K562 (cell line): ENCODE data around the gene HOATZ. TPM values are rescaled to one million over a fixed set of nuclear protein-coding genes. Genes with fewer than 3 reads are reported as not detected.

Experiments
- ATAC-seq: fragments of 200-7000 bp; cut with Tn5 transposase; 3 replicates; pipeline ENCODE4 v1.9.1; 2020; ENCODE audit warnings: moderate library complexity
- BruUV-seq: library from RNA; stranded (reverse); fragments of 400-500 nt; replicated peaks from 2 replicates; lab custom pipeline; 2021; lab: Mats Ljungman, UMichigan
- CTCF ChIA-PET: fragments of 300-600 bp; formaldehyde crosslinking; extraction: SDS; loops from one replicate; lab custom pipeline; 2021; ENCODE audit warnings: low intra/inter-chr PET ratio; lab: Yijun Ruan, JAX
- POLR2A ChIA-PET: fragments of 300-600, 350-650 bp; sonication (Branson Sonifier 250); formaldehyde crosslinking; extraction: SDS; loops from one replicate; lab custom pipeline; 2021; ENCODE audit warnings: antibody characterized with exemption, inconsistent platforms; lab: Yijun Ruan, JAX
- DNase-seq, 4 experiments: peaks; one replicate each; pipeline versions ENCODE4 v3.0.0 to v3.0.0-alpha.2; 2011 to 2018; ENCODE audit warnings: low spot score in 3 of 4, mixed read lengths in 3 of 4; ENCODE audit errors: extremely low read depth in 1 of 4
- FAIRE-seq: peaks from 2 replicates; lab custom pipeline; 2011; peaks lifted over from hg19 to GRCh38; lab: Jason Lieb, UNC
- H2AFZ ChIP-seq: 2 replicates; pipeline ENCODE4 v1.6.0; 2011; ENCODE audit warnings: low read depth, low read length, control low read depth, inconsistent platforms
- H3K27ac ChIP-seq: fragments of 200-600 bp; 3 replicates; pipeline ENCODE4 v1.8.0; 2011; ENCODE audit warnings: low read depth, mild to moderate bottlenecking, control low read depth, inconsistent platforms, low read length, moderate library complexity, mixed read lengths; ENCODE audit errors: extremely low read depth
- H3K27me3 ChIP-seq, 2 experiments: fragments of 300-600 bp in 1 of 2; 2 replicates in 1 of 2; 3 replicates in 1 of 2; pipeline versions ENCODE4 v1.6.0 to v1.8.0; 2011; ENCODE audit warnings: inconsistent platforms in 2 of 2, low read length in 2 of 2, mild to moderate bottlenecking in 1 of 2, mixed read lengths in 1 of 2, moderate library complexity in 1 of 2; ENCODE audit not compliant: control insufficient read depth in 2 of 2, insufficient read depth in 2 of 2
- H3K36me3 ChIP-seq: fragments of 300-600 bp; 3 replicates; pipeline ENCODE4 v1.8.0; 2011; ENCODE audit warnings: mild to moderate bottlenecking, low read length, inconsistent platforms; ENCODE audit not compliant: control insufficient read depth, insufficient read depth
- H3K4me1 ChIP-seq, 2 experiments: fragments of 200-600 bp in 1 of 2; replicated peaks in 1 of 2; 2 replicates in 1 of 2; 3 replicates in 1 of 2; pipeline versions ENCODE4 v1.5.1 to v1.8.0; 2011; ENCODE audit warnings: inconsistent platforms in 2 of 2, low read length in 2 of 2, mild to moderate bottlenecking in 1 of 2, mixed read lengths in 1 of 2, moderate library complexity in 1 of 2; ENCODE audit not compliant: control insufficient read depth in 2 of 2, insufficient read depth in 2 of 2
- H3K4me2 ChIP-seq: 2 replicates; pipeline ENCODE4 v1.6.1; 2011; ENCODE audit warnings: low read length, control low read depth, inconsistent platforms, mixed read lengths; ENCODE audit not compliant: insufficient read depth
- H3K4me3 ChIP-seq: fragments of 200-600 bp; sonication (generic), shearing (Covaris generic); 2 replicates; pipeline ENCODE4 v1.5.1; 2016; ENCODE audit warnings: control low read depth, inconsistent platforms
- H3K79me2 ChIP-seq: fragments of 200-600 bp; 3 replicates; pipeline ENCODE4 v1.8.0; 2011; ENCODE audit warnings: low read length, inconsistent platforms; ENCODE audit not compliant: control insufficient read depth, insufficient read depth
- H3K9ac ChIP-seq, 2 experiments: 2 replicates each; pipeline versions ENCODE4 v1.6.0 to v1.6.1; 2011; ENCODE audit warnings: low read depth in 2 of 2, low read length in 2 of 2, control low read depth in 1 of 2, inconsistent platforms in 1 of 2, mild to moderate bottlenecking in 1 of 2, mixed read lengths in 1 of 2; ENCODE audit not compliant: insufficient read depth in 1 of 2
- H3K9me1 ChIP-seq: one replicate; pipeline ENCODE4 v1.6.0; 2011; ENCODE audit warnings: inconsistent platforms, mild to moderate bottlenecking, low read length, moderate library complexity; ENCODE audit not compliant: control insufficient read depth, insufficient read depth
- H3K9me3 ChIP-seq: replicated peaks from 2 replicates; pipeline ENCODE4 v1.5.1; 2011; ENCODE audit warnings: low read depth, low read length, inconsistent platforms; ENCODE audit not compliant: control insufficient read depth, insufficient read depth
- H4K20me1 ChIP-seq: replicated peaks from 2 replicates; pipeline ENCODE4 v1.6.1; 2011; ENCODE audit warnings: low read length, inconsistent platforms, mixed read lengths; ENCODE audit not compliant: control insufficient read depth, insufficient read depth
- CBFA2T2 ChIP-seq: fragments of 450-650 bp; conservative IDR thresholded peaks from 2 replicates; pipeline ENCODE4 v1.6.1; 2017; ENCODE audit warnings: mild to moderate bottlenecking
- ERF ChIP-seq: fragments of 450-650 bp; formaldehyde crosslinking; IDR thresholded peaks from 2 replicates; pipeline ENCODE4 v1.4.0; 2020; ENCODE audit warnings: mild to moderate bottlenecking, mixed read lengths
- ETV6 ChIP-seq, 3 experiments: fragments of 150-350 bp in 1 of 3; sonication (generic) in 1 of 3; formaldehyde crosslinking in 1 of 3; IDR thresholded peaks; 2 replicates each; pipeline versions ENCODE4 v1.6.1 to v1.8.0; 2014 to 2022; ENCODE audit warnings: borderline replicate concordance in 2 of 3, low read depth in 2 of 3, antibody characterized with exemption in 1 of 3, low read length in 1 of 3, mild to moderate bottlenecking in 1 of 3, missing genetic modification reagents in 1 of 3
- FOXA3 ChIP-seq, 2 experiments: fragments of 450-650 bp in 1 of 2; sonication (generic) in 1 of 2; formaldehyde crosslinking; IDR thresholded peaks in 1 of 2; conservative IDR thresholded peaks in 1 of 2; 2 replicates each; pipeline versions ENCODE4 v1.4.0 to v1.8.0; 2020 to 2022; ENCODE audit warnings: mild to moderate bottlenecking in 2 of 2, missing genetic modification reagents in 1 of 2
- HNRNPH1 ChIP-seq: fragments of 200-400 bp; formaldehyde crosslinking; optimal IDR thresholded peaks from 2 replicates; pipeline ENCODE3; 2017; ENCODE audit warnings: low read depth, mild to moderate bottlenecking, low read length, moderate library complexity
- IRF1 ChIP-seq: sonication (generic); formaldehyde crosslinking; IDR thresholded peaks from 2 replicates; pipeline ENCODE4 v1.8.0; 2022; ENCODE audit warnings: missing genetic modification reagents, mild to moderate bottlenecking, borderline replicate concordance
- MGA ChIP-seq: fragments of 450-650 bp; IDR thresholded peaks from 2 replicates; pipeline ENCODE4 v1.6.1; 2016; ENCODE audit warnings: mild to moderate bottlenecking, moderate library complexity
- NCOA6 ChIP-seq: fragments of 450-650 bp; IDR thresholded peaks from 2 replicates; pipeline ENCODE4 v1.6.1; 2017; ENCODE audit warnings: mild to moderate bottlenecking
- NRF1 ChIP-seq, 2 experiments: fragments of 450-650 bp; IDR thresholded peaks in 1 of 2; conservative IDR thresholded peaks in 1 of 2; 2 replicates each; pipeline ENCODE4 v1.6.1; 2014; ENCODE audit warnings: mild to moderate bottlenecking in 2 of 2
- POLR2AphosphoS2 ChIP-seq: IDR thresholded peaks from 2 replicates; pipeline ENCODE4 v1.6.1; 2012; ENCODE audit warnings: low read length, improper control_type of control experiment
- ZNF133 ChIP-seq: fragments of 250-450 bp; sonication (Bioruptor Pico); IDR thresholded peaks from 2 replicates; pipeline ENCODE4 v1.4.0; 2020; ENCODE audit warnings: mild to moderate bottlenecking
- WGBS: fragments of 100-300 bp; shearing (Covaris generic); methylation state at CpG from one replicate; pipeline ENCODE4 v1.1.6; 2016; ENCODE audit warnings: low coverage, mixed read lengths; ENCODE audit not compliant: insufficient coverage; ENCODE audit errors: missing lambda C conversion rate; 5-methylcytosine and 5-hydroxymethylcytosine counted together
- in situ Hi-C: fragments of 300-500 bp; cut with MboI; formaldehyde crosslinking; loops from 4 replicates; pipeline ENCODE4 v1.15.0; 2018; ENCODE audit warnings: inconsistent platforms, mixed read lengths
- intact Hi-C: fragments of 100-400 bp; cut with micrococcal nuclease; formaldehyde crosslinking; loops from 2 replicates; pipeline ENCODE4 v1.14.2; 2022
- polyA plus RNA-seq, 8 experiments: library from polyadenylated mRNA; depleted of rRNA in 4 of 8; stranded (reverse) in 5 of 8; unstranded in 3 of 8; fragments of >200 nt; fragmentation: Nextera tagmentation in 2 of 8; fragmentation: Illumina TruSeq in 1 of 8; extraction: Ambion mirVana in 2 of 8; extraction: Trizol in 1 of 8; gene quantifications; 2 replicates each; pipeline versions ENCODE4 v1.2.1 to v1.2.3, GENCODE V29; 2011 to 2014; ENCODE audit warnings: inconsistent platforms in 1 of 8, missing spikeins in 1 of 8
- total RNA-seq, 7 experiments: library from RNA; depleted of rRNA in 6 of 7; stranded (reverse); fragments of >200 nt in 6 of 7; fragmentation: Illumina TruSeq in 2 of 7; extraction: Trizol in 2 of 7; gene quantifications; 2 replicates each; pipeline versions ENCODE4 v1.2.1 to v1.2.3, GENCODE V29; 2011 to 2021; ENCODE audit warnings: low replicate concordance in 1 of 7

Gene HOATZ
- total and polyA plus RNA-seq, 9 of the 15 experiments (the other 6 are each of a cell fraction or from before 2014, with no cell fraction given): not detected

- intact Hi-C loops: no loop called here
- H2AFZ ChIP-seq: no peak overlapping the region
- no peaks in the 10 kb centered on the region for H3K79me2 ChIP-seq
- H3K4me3 ChIP-seq: no peak overlapping the region
- no peaks in the 10 kb centered on the region for H3K9me3 ChIP-seq
- CTCF ChIA-PET: no interaction called here
- ATAC-seq (no peak), FAIRE-seq (no peak), DNase-seq (no peak)
- H3K4me2 ChIP-seq: no peak overlapping the region
- H4K20me1 ChIP-seq: no peaks in the 10 kb centered on the region
- BruUV-seq: no TSS peak
- WGBS: 3% methylated on average over 2 of the region's 2 CpGs
- in situ Hi-C loops: no loop called here
- peaks cover 9 to 17% of the 10 kb centered on the region in 2 experiments; a peak in 4 of 5 replicates for H3K27me3 ChIP-seq
- H3K9ac ChIP-seq: no peak overlapping the region
- H3K4me1 ChIP-seq: no peaks in the 10 kb centered on the region
- H3K27ac ChIP-seq: no peak overlapping the region
- POLR2A ChIA-PET: interaction anchor here (1.3 kb wide), 1 partner anchor 10 kb away, joined by 3 read pairs; no protein-coding TSS in a partner anchor
- no peaks in the 10 kb centered on the region for H3K36me3 ChIP-seq
- H3K9me1 ChIP-seq: no peaks in the 10 kb centered on the region
- TF ChIP-seq NCOA6 (no peak), CBFA2T2 (no peak), ZNF133 (CRISPR knock-in tag) (no peak), FOXA3 (CRISPR knock-in tag; conservative IDR thresholded peaks at IDR 0.05 in 1 of 2, IDR thresholded peaks at IDR 0.05 in 1 of 2) (no peak), HNRNPH1 (no peak), ETV6 (IDR thresholded peaks at IDR 0.05; ENCODE audit: borderline replicate concordance in 1 of 2, low read depth in 2 of 2, low read length in 1 of 2) (no peak), ETV6 (CRISPR knock-in tag; IDR thresholded peaks at IDR 0.05; ENCODE audit: borderline replicate concordance) (no peak), IRF1 (CRISPR knock-in tag) (no peak), POLR2AphosphoS2 (no peak), MGA (no peak), NRF1 (conservative IDR thresholded peaks at IDR 0.05 in 1 of 2, IDR thresholded peaks at IDR 0.05 in 1 of 2) (no peak), ERF (CRISPR knock-in tag) (no peak)
These were observed 35.7 kb downstream of the HOATZ start for GRCh38 chr11:111550258-111550657.
